DMS153 (cell line): ENCODE measurements around the gene TMEM201.
A peak's percentile ranks its signal among the peaks of the same experiment; 100 is the strongest.

ENCODE experiments used
- DNase-seq: peaks from one replicate; lab custom pipeline; 2025; lab: John Stamatoyannopoulos, UW

The TMEM201 gene

DNA sequence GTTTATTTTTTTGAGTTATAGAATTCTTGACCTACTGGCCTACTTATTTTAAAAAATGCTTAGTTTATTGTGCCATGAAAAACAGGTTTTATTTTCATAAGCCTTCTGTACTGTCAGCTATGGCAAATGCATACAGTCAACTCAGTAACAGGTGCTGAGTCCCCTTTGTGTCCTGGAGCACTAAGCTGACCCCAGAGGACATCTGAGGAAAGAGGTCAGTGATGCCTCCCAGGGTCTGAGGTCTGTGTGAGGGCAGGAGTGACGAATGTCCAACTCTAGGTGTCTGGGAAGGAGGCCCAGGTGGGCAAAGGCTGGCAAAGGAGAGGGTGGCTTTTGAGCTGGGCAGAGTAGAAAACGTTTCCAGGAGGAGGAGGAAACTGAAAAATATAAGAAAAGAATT, 7.8 kb upstream of the TMEM201 start:
- DNase-seq, result no peak

DNA sequence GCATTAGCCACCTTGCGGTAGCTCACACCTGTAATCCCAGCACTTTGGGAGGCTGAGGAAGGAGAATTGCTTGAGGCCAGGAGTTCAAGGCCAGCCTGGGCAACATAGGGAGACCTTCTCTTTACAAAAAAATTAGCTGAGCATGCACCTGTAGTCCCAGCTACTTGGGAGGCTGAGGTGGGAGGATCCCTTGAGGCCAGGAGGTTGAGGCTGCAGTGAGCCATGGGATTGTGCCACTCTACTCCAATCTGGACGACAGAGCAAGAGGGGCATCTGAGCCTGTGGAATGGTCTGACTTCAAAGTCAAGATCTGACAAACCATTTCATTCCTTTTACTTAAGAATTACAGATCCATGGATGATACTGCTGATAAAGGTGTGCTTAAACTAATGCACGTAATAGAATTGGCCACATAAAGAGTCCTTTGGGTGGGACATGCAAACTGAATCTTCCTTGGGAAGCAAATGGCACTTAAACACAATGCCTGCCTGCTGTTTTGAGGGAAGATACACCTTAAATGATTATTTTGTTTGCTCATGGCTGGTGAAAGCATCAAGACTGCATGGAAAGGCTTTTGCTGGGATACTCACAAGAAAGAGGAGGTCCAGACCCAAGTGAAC, 2.5 kb upstream of the TMEM201 start:
- no peak for DNase-seq

- no peak for DNase-seq
These were observed 520 bp downstream of the TMEM201 start for GRCh38 chr1:9589144-9589718.

- no peak for DNase-seq
These were observed 1.0 kb downstream of the TMEM201 start for GRCh38 chr1:9589719-9590157.

DNA sequence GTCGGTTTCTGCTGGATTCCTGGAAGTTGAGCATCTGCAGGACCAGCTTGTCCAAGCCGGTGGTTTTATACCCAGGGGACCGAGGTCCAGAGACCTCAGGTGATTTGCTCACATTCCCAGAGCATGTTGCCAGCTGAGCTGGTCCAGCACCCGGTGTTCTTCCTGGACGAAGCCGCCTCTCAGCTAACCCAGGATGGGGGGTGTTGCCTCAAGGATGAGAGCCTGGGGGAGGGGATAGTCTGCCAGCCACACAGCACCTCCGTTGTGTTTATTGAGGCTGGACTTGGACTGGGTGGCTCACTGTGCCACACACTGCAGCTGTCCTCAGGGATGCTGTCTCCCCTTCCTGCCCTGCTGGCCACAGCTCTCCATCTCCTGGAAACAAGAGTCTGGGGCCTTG, 1.5 kb downstream of the TMEM201 start:
- DNase-seq, result no peak

- no peak for DNase-seq
These were observed 2.4 kb downstream of the TMEM201 start for GRCh38 chr1:9590945-9591668.

GRCh38 chr1:9591669-9592509, 3.2 kb downstream of the TMEM201 start:
- no peak for DNase-seq

DNA sequence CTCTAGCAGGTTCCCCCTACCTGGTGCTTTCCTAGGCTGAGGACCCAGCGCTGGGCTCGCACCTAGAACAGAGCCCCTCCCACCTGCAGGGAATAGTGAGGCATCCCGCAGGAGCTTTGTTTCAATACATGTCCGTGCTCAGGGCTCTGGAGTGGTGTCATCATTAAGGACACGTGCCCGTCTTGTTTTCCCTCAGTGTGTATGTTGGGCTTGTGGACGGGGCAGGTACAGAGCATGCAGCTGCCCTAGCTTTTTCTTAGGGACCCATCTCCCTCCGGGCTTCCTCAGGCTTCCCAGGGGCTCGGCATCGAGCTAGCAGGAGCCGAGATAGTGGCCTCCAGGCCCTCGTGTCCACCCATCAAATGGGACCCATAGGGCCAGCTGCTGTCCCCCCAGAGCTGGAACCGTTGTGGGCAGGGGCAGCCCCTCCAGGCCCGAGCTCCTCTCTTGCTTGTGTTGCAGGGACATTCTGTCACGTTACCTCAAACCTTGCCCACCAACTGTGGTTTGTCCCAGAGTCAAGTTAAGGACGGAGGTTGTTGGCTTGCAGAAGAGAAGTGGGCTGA, 3.9 kb downstream of the TMEM201 start:
- no peak for DNase-seq

DNA sequence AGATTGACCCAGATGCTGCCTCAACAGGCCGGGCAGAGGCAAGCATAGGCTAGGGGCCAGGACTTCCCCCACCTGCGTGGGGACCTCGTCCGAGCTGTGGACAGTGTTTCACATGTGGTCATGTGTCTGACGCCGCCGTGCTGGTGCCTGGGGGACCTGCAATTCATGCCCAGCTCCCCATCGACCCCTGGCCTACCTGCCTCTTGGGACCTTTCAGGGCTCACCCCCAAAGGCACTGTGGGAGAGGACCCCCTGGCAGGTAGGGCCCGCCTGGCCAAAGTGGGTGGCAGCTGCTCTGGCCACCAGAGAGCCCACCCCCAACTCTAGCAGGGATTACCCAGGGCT, 4.4 kb downstream of the TMEM201 start:
- DNase-seq, result no peak

GRCh38 chr1:9593492-9594465, 5.1 kb downstream of the TMEM201 start:
- peak; percentile 94 for DNase-seq

DNA sequence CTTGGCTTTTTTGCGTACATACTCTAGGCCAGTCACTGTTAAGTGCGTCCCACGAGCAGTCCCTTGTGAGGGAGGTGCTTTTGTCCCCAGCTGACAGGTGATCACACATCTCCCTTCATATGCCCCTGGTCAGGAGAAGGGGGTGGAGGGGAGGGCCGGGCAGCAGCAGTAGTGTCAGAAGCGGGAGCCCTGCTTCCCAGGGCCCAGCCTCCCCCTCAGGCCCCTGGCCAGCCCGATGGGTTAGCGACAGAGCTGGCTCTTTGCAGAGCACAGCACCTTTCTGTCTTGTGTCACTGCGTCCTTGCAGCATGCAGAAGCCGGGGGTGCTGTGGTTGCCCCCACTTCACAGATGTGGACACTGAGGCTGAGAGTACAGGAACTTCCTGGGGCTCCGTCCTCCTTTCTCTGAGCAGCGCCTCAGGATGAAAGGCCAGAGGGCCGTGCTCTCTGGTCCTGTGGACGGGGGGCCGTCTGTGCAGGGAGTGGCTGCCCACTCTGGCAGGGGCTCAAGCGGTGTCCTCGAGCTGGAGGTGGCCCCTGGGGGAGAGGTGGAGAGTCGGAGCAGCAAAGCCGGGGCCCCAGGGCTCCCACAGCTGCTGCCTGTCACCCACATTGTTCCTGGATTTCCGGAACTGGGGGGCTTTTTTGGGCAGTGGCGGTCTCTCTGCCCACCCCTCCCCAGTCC, 5.9 kb downstream of the TMEM201 start:
- no peak for DNase-seq

DNA sequence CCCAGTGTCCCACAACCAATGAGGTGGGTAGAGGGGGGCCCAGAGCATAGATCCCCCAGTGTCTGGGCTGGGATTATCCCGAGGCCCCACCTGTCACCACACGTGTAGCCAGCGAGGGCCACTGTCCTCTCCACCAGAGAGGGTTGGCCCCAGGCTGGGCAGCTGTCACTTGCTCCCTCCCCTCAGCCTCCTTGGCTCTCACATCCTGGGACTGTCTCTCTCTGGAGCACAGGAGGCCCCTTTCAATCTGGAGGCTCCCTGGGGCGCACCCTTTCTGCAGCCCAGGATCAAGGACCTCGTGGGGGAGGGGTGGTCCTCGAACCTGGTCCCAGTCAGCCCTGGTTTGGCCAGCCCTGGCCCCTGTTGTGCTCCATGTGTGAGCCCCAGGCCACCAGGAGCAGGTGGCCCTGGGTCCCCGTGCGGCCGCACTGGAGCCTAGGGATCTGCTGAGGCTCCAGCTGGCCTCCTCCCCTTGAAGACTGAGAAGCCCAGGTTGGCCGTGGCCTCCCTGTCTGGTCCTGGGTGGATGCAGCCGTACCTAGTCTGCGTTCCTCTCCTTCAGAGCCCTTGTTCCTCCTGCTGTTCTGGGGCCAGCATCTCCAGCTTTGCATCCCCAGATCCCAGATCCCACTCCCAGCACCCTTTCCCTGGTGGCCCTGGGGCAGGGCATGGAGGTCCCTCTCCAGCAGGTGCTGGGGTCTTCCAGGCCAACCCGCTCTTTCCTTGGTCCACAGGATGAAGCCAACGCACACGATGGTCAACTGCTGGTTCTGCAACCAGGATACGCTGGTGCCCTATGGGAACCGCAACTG, 6.7 kb downstream of the TMEM201 start:
- no peak for DNase-seq

GRCh38 chr1:9595968-9596340, 7.2 kb downstream of the TMEM201 start:
- no peak for DNase-seq

GRCh38 chr1:9596415-9597123, 7.9 kb downstream of the TMEM201 start:
- no peak for DNase-seq

- no peak for DNase-seq
These were observed 8.9 kb downstream of the TMEM201 start for GRCh38 chr1:9597361-9598315.

GRCh38 chr1:9598316-9598700, 9.6 kb downstream of the TMEM201 start:
- DNase-seq, result no peak

- no peak for DNase-seq
These were observed 11.0 kb downstream of the TMEM201 start for GRCh38 chr1:9599741-9600140.
